ENCODE data around the gene OLFML1.

Gene OLFML1

GRCh38 chr11:7484131-7484530 lies 1.2 kb upstream of the OLFML1 start:
- DNase-seq, result no peak

GRCh38 chr11:7484645-7485044 lies 661 bp upstream of the OLFML1 start:
- DNase-seq, result no peak

DNA sequence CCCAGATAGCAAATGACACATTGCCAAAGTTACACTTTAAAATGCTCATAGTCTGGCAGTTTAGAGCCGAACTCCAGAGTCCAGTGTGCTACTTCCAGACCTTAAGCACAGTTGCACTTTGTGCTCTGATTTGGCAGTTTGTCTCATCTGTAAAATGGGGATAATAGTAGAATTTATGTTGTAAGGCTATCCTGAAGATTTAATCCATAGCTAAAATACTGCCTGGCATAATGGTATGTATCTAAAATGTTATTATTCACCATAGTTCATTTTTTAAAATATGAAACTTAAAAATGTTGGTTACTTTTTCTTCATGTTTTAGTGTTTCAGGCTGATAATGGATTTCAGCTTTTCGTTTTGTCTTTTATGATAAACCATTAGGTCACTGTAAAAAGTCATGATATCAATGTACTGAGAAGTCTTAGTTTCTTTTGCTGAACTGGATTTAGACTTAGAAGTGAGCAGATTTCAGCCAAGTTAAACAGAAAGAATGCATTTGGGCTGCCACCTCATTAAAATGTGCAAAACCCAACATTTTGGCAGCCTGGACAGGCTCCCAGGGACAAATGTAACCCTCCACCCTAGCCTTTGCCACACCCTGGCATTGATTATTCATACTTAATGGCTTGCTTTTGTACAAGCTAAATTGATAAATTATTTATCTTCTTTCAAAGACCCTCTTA lies 933 bp downstream of the OLFML1 start:
- DNase-seq, result no peak

DNA sequence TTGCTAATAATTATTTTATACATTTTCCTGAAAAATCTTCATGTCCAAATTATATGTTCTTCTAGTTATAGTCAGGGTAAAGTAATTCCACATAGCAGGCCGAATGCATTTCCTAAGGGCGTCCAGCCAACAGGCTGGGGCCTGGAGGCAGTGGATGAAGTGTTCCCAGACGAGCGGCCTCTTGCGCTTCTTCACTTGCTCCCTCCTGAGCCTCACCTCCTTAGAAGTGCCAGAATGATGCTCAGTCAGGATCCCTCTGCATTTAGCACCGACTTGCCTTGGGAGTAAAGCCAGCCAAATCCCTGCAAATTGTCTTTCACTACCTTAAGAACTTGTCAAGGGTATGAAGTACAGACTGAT lies 1.5 kb downstream of the OLFML1 start:
- no peak for DNase-seq

DNA sequence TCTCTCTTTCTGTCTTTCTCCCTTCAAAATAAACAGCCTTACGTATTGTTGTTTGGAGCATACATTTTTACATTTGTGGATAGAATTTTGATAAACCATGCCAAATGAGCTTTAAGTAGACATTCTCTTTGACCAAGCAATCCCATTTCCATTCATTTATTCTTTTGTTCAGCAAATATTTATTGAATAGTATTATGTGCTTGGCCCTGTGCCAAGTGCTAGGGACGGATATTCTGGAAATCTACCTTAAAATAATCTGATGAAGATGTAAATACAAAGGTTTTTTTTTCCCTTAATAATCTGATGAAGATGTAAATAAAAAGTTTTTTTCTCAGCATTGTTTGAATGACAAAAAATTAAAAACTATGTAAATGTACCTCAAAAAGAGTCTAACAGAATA lies 2.1 kb downstream of the OLFML1 start:
- DNase-seq, result no peak

DNA sequence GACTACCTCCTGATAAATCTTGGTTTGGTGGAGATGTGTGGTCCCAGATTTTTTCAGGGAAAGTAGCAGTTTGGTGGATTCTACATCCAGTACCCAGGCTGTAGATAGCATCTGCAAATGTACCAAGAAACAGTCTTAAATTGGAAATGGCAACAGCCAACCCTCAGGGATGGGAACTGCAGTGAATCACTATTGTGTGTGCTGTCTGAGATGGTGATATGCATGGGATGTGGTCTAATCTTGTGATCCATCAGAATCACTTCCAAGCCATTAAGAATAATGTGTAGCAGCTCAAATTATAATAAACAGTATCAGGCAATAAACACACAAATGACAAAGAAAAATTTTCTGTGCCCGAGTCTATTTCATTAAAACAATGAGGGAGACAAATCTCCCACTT lies 3.4 kb downstream of the OLFML1 start:
- no peak for DNase-seq

DNA sequence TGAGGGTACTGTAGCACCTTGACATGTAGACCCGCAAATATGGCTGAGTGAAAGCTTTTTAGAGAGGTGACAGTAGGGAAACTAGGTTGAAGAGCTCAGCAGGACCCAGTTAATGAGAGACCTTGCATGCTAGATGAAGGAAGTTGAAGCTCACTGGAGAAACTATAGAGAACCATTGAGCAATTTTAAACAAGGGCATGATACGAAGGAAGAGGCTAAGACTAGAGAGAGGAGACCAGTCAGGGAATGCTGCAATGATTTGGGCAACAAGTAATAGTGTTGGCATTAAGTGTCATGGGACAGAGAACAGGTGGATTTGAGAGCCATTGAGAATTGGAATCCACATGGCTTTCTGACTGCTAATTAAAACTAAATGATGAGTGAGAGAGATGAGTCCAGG lies 4.1 kb downstream of the OLFML1 start:
- DNase-seq, result no peak

DNA sequence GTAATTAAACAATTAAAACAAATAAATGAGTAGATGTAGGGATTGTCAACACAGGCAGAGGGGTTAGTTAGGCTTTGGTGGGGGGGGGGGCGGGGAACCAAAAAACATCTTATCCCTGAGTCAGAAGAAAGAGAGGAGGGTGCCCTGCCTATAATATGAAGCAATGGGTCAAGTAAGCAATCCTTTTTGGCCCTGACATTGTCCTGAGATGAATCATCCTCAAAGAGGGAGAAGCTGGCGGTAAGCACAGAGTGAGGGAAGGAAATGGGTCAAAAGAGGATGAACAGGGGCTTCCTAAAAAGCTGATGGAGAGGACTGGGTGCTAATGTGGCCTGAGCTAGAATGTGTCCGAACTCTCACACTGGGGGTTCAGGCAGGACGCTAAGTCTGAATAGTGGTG lies 4.7 kb downstream of the OLFML1 start:
- DNase-seq, result no peak

GRCh38 chr11:7490535-7490934 lies 5.2 kb downstream of the OLFML1 start:
- DNase-seq, result no peak

GRCh38 chr11:7492253-7492652 lies 6.9 kb downstream of the OLFML1 start:
- no peak for DNase-seq

DNA sequence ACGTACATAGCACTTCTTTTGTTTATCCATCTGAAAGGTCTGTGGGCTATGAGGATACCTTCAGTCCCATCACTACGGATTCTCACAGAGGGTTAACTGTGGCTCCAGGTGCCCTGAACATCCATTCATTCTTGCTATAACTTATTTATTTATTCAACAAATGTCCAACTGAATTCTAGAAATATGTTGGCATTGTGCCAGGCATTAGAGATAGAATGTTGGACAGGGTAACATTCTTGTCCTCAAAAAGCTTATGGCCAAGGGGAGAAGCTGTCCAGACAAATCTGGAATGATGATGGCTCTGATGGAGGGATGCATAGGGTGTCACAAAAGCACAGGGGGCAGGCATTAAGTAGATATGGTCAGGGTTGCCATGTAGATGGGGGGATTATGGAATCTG lies 8.4 kb downstream of the OLFML1 start:
- no peak for DNase-seq

- no peak for DNase-seq
Measured at GRCh38 chr11:7494086-7494745, 8.9 kb downstream of the OLFML1 start.

GRCh38 chr11:7495882-7496551 lies 10.7 kb downstream of the OLFML1 start:
- DNase-seq, result no peak

- no peak for DNase-seq
Measured at GRCh38 chr11:7498193-7498592, 12.9 kb downstream of the OLFML1 start.

DNA sequence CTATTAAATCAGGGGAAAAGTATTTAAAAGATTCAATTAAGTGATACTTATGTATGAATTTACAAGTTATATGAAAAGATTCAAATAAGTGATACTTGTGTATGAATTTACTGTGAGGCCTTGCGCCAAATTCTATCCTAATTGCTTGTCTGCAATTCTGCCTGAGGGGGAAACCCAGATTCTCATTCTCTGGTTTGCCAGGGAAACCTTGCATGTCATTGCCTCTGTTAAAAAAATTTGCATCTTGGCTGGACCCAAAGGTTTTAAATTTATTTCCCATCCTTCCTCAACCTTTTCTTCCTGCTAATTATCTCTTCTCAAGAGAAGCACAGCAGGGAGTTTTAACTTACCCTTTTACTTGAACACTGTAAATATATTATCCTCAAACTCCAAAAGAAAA lies 13.8 kb downstream of the OLFML1 start:
- DNase-seq, result no peak

DNA sequence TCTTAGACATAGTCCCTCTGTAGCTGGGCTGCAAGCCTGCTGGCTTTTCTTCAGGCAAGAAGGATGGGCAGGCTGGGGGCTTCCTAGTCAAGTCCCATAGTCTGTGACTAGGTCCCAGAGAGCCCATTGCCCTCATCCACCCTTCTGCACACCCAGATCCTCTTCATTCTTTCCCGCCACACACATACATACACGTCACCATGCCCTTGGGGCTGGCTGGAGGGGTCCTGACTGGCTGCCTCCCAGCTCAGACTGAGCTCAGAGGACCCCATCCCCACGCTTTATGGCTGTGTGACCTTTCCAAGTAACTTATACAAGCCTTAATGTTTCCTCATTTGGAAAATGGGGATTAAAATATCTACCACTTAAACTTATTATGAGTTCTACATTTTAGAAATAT lies 14.9 kb downstream of the OLFML1 start:
- DNase-seq, result no peak

GRCh38 chr11:7501251-7501650 lies 15.9 kb downstream of the OLFML1 start:
- DNase-seq, result no peak

- no peak for DNase-seq
Measured at GRCh38 chr11:7501894-7502293, 16.6 kb downstream of the OLFML1 start.

DNA sequence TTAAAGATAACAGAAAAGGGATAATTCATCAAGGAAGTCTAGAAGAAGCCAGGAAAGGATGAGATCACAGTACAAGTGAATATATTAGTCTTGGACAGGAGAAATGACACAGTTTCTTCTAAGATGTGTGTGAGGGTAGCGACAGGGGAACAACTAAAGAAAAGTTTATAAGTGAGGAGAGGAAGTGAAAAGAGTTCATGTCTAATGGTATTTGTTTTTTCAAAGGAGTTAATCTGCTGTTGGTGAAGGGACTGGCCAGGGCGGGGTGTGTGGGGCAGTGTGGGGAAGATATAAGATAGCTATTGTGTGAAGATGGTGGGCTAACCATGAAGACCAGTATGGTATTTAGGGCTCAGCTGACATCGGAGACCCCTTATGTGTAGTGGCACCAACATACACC lies 20.9 kb downstream of the OLFML1 start:
- DNase-seq, result no peak

- no peak for DNase-seq
Measured at GRCh38 chr11:7508087-7508486, 22.8 kb downstream of the OLFML1 start.

GRCh38 chr11:7509966-7510365 lies 24.7 kb downstream of the OLFML1 start:
- no peak for DNase-seq

DNA sequence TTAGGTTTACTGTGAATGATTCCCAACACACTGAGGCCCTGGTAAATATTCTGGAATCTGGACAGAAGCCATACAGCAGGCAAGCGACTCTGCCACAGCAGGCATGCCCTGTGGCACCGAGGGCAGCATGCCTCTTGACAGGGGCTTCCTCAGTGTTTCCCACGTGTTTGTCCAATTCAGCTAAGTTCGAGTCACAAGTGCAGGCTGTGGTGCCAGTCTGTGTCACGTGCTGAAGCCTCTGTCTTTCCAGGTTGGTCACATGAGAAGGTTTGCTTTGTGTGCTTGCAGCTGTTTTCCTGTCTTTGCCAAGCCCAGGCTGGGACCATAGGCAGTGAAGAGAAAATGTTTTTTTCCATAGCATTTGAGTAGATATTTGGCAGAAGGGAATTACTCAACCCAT lies 26.1 kb downstream of the OLFML1 start:
- no peak for DNase-seq

- no peak for DNase-seq
Measured at GRCh38 chr11:7512525-7513233, 27.4 kb downstream of the OLFML1 start.
